ENCODE measurements around the gene TSC2. TPM values are rescaled to one million over a fixed set of nuclear protein-coding genes. Genes with fewer than 3 reads are reported as not detected.
"Not testable (repeated sequence)": the region's sequence is repeated elsewhere in the genome, so short reads cannot be mapped to it uniquely, and the experiment has no call there.

TSC2 gene
- total RNA-seq, 1 experiment from 2014 or later = 109 TPM

DNA sequence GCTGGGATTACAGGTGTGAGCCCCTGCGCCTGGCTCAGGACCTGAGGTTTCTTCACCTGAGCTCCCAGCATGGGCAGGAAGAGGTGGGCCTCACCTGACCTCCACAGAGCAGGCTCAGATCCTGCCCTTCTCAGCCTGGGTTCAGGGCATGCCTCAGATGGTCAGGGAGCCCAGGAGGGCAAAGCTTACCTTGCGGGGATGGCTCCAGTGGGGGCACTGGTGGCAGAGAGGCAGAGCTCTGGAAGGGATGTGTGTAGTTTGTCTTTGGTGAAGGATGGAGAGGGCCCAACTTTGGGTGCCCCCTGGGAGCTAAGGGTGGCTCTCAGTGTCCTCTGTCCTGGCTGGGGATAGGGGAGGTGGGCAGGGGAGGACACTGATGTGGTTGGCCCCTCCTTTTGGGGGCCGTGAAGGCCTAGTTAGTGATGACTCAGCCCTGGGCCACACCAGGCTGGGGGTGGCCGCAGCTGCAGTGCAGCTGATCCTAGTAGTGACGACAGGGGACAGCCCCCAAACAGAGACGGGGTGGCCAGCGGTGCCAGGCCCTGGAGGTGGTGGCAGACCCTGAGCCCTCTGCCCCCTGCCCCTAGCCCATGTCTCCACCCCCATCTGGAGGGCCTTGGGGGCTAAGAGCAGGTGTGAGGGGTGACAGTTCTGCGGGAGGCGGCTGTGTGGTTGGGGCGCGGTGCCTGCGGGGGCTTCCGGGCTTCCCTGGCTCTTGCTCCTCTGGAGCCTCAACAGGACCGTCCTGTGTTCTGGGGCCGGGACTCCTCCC is 15.3 kb upstream of the TSC2 start:
- BruUV-seq (replicated peaks) = no TSS peak
- no peaks in the 10 kb centered on the region for H3K9me3 ChIP-seq
- H3K36me3 ChIP-seq (ENCODE audit: control insufficient read depth, insufficient read depth, low read length) = no peaks in the 10 kb centered on the region; the same call in 1 of the 2 replicates
- TF ChIP-seq, protein P1, sequence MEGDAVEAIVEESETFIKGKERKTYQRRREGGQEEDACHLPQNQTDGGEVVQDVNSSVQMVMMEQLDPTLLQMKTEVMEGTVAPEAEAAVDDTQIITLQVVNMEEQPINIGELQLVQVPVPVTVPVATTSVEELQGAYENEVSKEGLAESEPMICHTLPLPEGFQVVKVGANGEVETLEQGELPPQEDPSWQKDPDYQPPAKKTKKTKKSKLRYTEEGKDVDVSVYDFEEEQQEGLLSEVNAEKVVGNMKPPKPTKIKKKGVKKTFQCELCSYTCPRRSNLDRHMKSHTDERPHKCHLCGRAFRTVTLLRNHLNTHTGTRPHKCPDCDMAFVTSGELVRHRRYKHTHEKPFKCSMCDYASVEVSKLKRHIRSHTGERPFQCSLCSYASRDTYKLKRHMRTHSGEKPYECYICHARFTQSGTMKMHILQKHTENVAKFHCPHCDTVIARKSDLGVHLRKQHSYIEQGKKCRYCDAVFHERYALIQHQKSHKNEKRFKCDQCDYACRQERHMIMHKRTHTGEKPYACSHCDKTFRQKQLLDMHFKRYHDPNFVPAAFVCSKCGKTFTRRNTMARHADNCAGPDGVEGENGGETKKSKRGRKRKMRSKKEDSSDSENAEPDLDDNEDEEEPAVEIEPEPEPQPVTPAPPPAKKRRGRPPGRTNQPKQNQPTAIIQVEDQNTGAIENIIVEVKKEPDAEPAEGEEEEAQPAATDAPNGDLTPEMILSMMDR (IDR thresholded peaks at IDR 0.05; ENCODE audit: insufficient read depth in 1 of 2, low read depth in 1 of 2, low read length in 1 of 2, severe bottlenecking in 1 of 2, unreplicated experiment in 1 of 2) = no peak
- CTCF ChIA-PET = no interaction called here
- Mint-ChIP-seq H3K36me3 (ENCODE audit: insufficient read depth, unreplicated experiment) (no peaks in the 10 kb centered on the region), H3K9me3 (ENCODE audit: unreplicated experiment) (no peaks in the 10 kb centered on the region), H3K27ac (ENCODE audit: unreplicated experiment) (no peak overlapping the region), H3K27me3 (ENCODE audit: insufficient read depth, unreplicated experiment) (no peaks in the 10 kb centered on the region), H3K4me3 (ENCODE audit: unreplicated experiment) (no peak overlapping the region), H3K4me1 (ENCODE audit: low read depth, unreplicated experiment) (no peaks in the 10 kb centered on the region)
- POLR2A ChIA-PET = no interaction called here
- H3K27me3 ChIP-seq (replicated peaks; ENCODE audit: control insufficient read depth, insufficient read depth, low read length) = no peaks in the 10 kb centered on the region
- H3K4me1 ChIP-seq = peaks cover 29% of the 10 kb centered on the region
- intact Hi-C loops (cut with micrococcal nuclease; ENCODE audit: unreplicated experiment) = no loop called here
- no peak for DNase-seq
- no peak overlapping the region for H3K4me3 ChIP-seq (ENCODE audit: low read depth, low read length)

DNA sequence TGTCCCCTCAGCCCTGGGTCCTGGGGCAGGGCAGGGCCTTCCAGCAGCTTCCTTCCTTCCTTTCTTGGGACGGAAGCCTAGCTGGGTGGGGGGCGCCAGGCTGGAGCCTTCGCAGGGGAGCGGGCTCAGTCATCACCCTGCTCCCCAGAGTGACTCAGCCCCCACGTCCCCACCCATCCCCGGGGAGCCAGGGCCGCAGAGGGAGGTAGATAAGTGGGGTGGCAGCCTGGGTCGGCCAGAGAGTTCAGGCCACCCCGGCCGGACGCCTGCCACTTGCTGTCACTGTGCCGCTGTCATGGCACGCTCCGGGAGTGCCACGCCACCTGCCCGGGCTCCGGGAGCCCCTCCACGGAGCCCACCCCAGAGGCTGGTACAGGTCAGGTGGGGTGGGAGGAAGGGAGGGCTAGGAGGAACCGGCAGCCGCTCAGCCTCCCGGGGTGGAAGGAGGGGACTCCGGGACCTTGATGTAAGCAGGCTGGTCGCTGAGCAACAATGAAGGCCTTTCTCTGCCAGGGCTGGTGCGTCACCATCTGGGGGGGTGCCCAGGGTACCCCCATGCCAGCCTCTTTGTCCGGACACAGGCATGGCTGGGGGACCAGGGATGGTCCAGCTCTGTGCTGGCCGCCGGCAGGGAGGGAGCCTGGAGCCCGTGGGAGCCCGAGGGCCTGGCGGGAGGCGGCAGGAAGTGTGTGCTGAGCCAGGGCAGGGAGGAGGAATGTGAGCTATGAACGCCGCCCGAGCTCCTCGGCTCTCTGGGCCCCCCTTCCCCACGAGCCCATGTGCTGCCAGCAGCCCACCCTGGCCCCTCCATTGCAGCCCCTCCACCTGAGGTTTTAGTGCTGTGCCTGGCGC is 14.5 kb upstream of the TSC2 start:
- ChIA-PET CTCF (no interaction called here), POLR2A (no interaction called here)
- H3K4me1 ChIP-seq = peaks cover 25% of the 10 kb centered on the region
- Mint-ChIP-seq H3K4me3 (ENCODE audit: unreplicated experiment) (no peak overlapping the region), H3K27ac (ENCODE audit: unreplicated experiment) (peak overlapping the region; percentile 48), H3K4me1 (ENCODE audit: low read depth, unreplicated experiment) (no peaks in the 10 kb centered on the region), H3K9me3 (ENCODE audit: unreplicated experiment) (no peaks in the 10 kb centered on the region), H3K27me3 (ENCODE audit: insufficient read depth, unreplicated experiment) (no peaks in the 10 kb centered on the region), H3K36me3 (ENCODE audit: insufficient read depth, unreplicated experiment) (peaks cover 6% of the 10 kb centered on the region)
- H3K36me3 ChIP-seq (ENCODE audit: control insufficient read depth, insufficient read depth, low read length) = no peaks in the 10 kb centered on the region; the same call in 1 of the 2 replicates
- intact Hi-C loops (cut with micrococcal nuclease; ENCODE audit: unreplicated experiment) = no loop called here
- no peaks in the 10 kb centered on the region for H3K27me3 ChIP-seq (replicated peaks; ENCODE audit: control insufficient read depth, insufficient read depth, low read length)
- no peak for DNase-seq
- BruUV-seq (replicated peaks) = no TSS peak
- no peaks in the 10 kb centered on the region for H3K9me3 ChIP-seq
- H3K4me3 ChIP-seq (ENCODE audit: low read depth, low read length) = no peak overlapping the region
- TF ChIP-seq, protein P1 (IDR thresholded peaks at IDR 0.05; ENCODE audit: insufficient read depth in 1 of 2, low read depth in 1 of 2, low read length in 1 of 2, severe bottlenecking in 1 of 2, unreplicated experiment in 1 of 2) = no peak

DNA sequence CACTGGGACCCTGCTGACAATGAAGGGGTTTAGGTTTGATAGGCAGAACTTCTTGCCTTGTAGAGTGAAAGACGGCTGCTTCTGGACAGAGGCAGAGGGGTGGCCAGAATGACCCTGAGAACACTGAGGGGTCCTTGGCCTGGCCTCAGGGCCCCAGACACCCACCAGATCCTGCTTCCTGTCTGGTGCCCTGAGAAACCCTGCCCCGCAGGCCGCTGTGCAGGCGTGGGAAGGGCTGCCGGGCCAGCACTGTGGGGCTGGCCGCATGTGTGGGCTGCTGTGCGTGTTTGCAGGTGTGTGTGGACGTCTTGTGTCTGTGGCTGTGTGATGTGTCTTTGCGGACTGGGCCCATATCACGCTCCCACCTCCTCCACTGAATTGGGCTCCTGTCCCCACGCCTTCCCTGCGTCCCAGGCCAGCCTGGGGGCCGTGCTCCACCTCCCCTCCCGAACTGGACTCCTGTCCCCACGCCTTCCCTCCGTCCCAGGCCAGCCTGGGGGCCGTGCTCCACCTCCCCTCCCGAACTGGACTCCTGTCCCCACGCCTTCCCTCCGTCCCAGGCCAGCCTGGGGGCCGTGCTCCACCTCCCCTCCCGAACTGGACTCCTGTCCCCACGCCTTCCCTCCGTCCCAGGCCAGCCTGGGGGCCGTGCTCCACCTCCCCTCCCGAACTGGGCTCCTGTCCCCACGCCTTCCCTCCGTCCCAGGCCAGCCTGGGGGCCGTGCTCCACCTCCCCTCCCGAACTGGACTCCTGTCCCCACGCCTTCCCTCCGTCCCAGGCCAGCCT is 13.7 kb upstream of the TSC2 start:
- H3K4me3 Mint-ChIP-seq (ENCODE audit: unreplicated experiment); DNase-seq; intact Hi-C loops (cut with micrococcal nuclease; ENCODE audit: unreplicated experiment); POLR2A ChIA-PET; H3K9me3 ChIP-seq; H3K27me3 ChIP-seq (replicated peaks; ENCODE audit: control insufficient read depth, insufficient read depth, low read length); H3K4me1 Mint-ChIP-seq (ENCODE audit: low read depth, unreplicated experiment); H3K4me3 ChIP-seq (ENCODE audit: low read depth, low read length); BruUV-seq (replicated peaks); H3K36me3 ChIP-seq (ENCODE audit: control insufficient read depth, insufficient read depth, low read length); H3K27me3 Mint-ChIP-seq (ENCODE audit: insufficient read depth, unreplicated experiment); CTCF ChIA-PET; H3K9me3 Mint-ChIP-seq (ENCODE audit: unreplicated experiment): not testable (repeated sequence)
- H3K36me3 Mint-ChIP-seq (ENCODE audit: insufficient read depth, unreplicated experiment) = peaks cover 13% of the 10 kb centered on the region
- peaks cover 26% of the 10 kb centered on the region for H3K4me1 ChIP-seq
- H3K27ac Mint-ChIP-seq (ENCODE audit: unreplicated experiment) = peak overlapping the region; percentile 48
